ENCODE data around the gene AJAP1.

AJAP1 gene

DNA sequence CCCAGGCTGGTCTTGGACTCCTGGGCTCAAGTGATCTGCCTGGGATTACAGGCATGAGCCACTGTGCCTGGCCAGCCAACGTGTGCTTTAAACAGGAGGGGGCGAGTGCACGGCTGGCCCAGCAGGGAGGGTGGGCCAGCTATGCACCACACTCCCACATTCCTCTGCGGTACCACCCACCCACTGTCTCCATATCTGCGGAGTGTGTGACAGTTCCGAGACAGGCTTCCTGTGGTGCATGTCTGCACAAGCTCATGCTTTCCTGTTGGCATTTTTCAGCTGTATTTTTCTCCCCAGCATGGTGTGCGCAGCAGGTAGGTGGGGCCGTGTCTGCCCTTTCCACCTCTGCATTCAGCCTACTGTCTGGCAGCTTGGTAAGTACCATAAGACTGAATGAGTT lies 183.3 kb downstream of the AJAP1 start:
- CTCF ChIA-PET = no interaction called here
- TF ChIP-seq HDGF (IDR thresholded peaks at IDR 0.05; ENCODE audit: borderline replicate concordance) (no peak), SUZ12 (IDR thresholded peaks at IDR 0.05) (no peak), SP1 (IDR thresholded peaks at IDR 0.05) (no peak), FOXA1 (IDR thresholded peaks at IDR 0.05) (no peak), TARDBP (IDR thresholded peaks at IDR 0.05) (no peak), FOXK2 (IDR thresholded peaks at IDR 0.05) (no peak), ELF4 (IDR thresholded peaks at IDR 0.05) (no peak)
- no peak for DNase-seq (ENCODE audit: extremely low spot score)
- POLR2A ChIA-PET = no interaction called here

DNA sequence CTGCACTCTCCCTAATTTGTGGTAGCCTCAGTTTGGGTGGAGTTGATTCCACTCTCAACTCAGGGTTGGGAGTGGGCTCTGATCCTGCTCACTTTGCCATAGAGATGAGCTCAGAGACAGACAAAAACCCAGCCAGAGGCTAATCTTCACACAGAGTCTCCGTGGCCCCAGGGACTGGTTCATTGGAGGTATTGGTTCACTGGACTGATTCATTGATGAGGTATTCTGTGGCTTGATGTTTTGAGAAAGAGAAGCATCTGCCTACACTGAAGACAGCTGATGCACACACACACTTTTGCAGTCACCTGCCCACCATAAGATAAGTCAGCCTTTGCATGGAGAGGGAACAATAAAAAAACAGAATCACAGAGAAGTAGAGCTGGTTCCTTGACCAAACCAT lies 183.8 kb downstream of the AJAP1 start:
- DNase-seq (ENCODE audit: extremely low spot score) = no peak
- TF ChIP-seq FOXK2 (IDR thresholded peaks at IDR 0.05) = no peak
- TF ChIP-seq ZNF384 (IDR thresholded peaks at IDR 0.05) = no peak
- TF ChIP-seq L3MBTL2 (conservative IDR thresholded peaks at IDR 0.05) = no peak
- TF ChIP-seq TARDBP (IDR thresholded peaks at IDR 0.05) = no peak
- TF ChIP-seq SP1 (IDR thresholded peaks at IDR 0.05) = no peak
- TF ChIP-seq, protein P1, sequence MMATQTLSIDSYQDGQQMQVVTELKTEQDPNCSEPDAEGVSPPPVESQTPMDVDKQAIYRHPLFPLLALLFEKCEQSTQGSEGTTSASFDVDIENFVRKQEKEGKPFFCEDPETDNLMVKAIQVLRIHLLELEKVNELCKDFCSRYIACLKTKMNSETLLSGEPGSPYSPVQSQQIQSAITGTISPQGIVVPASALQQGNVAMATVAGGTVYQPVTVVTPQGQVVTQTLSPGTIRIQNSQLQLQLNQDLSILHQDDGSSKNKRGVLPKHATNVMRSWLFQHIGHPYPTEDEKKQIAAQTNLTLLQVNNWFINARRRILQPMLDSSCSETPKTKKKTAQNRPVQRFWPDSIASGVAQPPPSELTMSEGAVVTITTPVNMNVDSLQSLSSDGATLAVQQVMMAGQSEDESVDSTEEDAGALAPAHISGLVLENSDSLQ (IDR thresholded peaks at IDR 0.05) = no peak
- no peak for TF ChIP-seq FOXA1 (IDR thresholded peaks at IDR 0.05)
- no peak for TF ChIP-seq FOXM1 (IDR thresholded peaks at IDR 0.05; ENCODE audit: borderline replicate concordance)
- no peak for TF ChIP-seq BHLHE40 (IDR thresholded peaks at IDR 0.05; ENCODE audit: borderline replicate concordance)
- no peak for TF ChIP-seq SUZ12 (IDR thresholded peaks at IDR 0.05)
- TF ChIP-seq NFRKB (IDR thresholded peaks at IDR 0.05) = no peak
- no peak for TF ChIP-seq LEF1 (IDR thresholded peaks at IDR 0.05; ENCODE audit: borderline replicate concordance)
- TF ChIP-seq CTBP1 (IDR thresholded peaks at IDR 0.05; ENCODE audit: borderline replicate concordance) = no peak
- ChIA-PET POLR2A (no interaction called here), CTCF (no interaction called here)

Data from HEK293T (cell line).